Adrenal gland (tissue), 12 donors: ENCODE results near the gene MFSD2A. TPM values are rescaled to one million over a fixed set of nuclear protein-coding genes. Genes with fewer than 3 reads are reported as not detected.

Source experiments
- DNase-seq, 7 donors: peaks; one replicate each; pipeline ENCODE4 v3.0.0-alpha.2; 2019 to 2020
- H3K27ac ChIP-seq, 5 donors: fragments of 200-600 bp; sonication (generic) in 4 of 5; 1 replicate in 3 of 5; 2 replicates in 2 of 5; pipeline versions ENCODE4 v1.5.1 to v1.8.0; 2016 to 2020; ENCODE audit warnings: mild to moderate bottlenecking in 1 of 5
- H3K27me3 ChIP-seq: fragments of 200-600 bp; 2 replicates; pipeline ENCODE4 v1.8.0; 2021
- H3K36me3 ChIP-seq, 2 donors: fragments of 200-600 bp; replicated peaks in 1 of 2; 1 replicate in 1 of 2; 2 replicates in 1 of 2; pipeline versions ENCODE4 v1.5.1 to v1.8.0; 2018 to 2022
- H3K4me1 ChIP-seq, 2 donors: fragments of 200-600 bp; replicated peaks in 1 of 2; 1 replicate in 1 of 2; 2 replicates in 1 of 2; pipeline versions ENCODE4 v1.5.1 to v1.8.0; 2018 to 2021
- H3K4me3 ChIP-seq, 4 donors: fragments of 200-600 bp; sonication (generic) in 3 of 4; one replicate each; pipeline ENCODE4 v1.5.1; 2016 to 2018
- H3K9me3 ChIP-seq, 3 donors: fragments of 200-600 bp; sonication (generic) in 1 of 3; replicated peaks in 1 of 3; 1 replicate in 2 of 3; 2 replicates in 1 of 3; pipeline versions ENCODE4 v1.5.1 to v1.8.0; 2016 to 2021
- CTCF ChIP-seq, 6 experiments: fragments of 450-650 bp in 4 of 6; fragments of 200-600 bp in 2 of 6; sonication (generic) in 1 of 6; IDR thresholded peaks; 1 replicate in 5 of 6; 2 replicates in 1 of 6; pipeline versions ENCODE4 v1.5.1 to v1.8.0; 2016 to 2021; ENCODE audit warnings: antibody characterized with exemption in 6 of 6, mild to moderate bottlenecking in 2 of 6, moderate library complexity in 1 of 6
- POLR2A ChIP-seq, 2 donors: fragments of 450-650 bp; IDR thresholded peaks; one replicate each; pipeline ENCODE4 v1.6.1; 2017; ENCODE audit warnings: antibody characterized with exemption in 2 of 2, mild to moderate bottlenecking in 2 of 2, moderate library complexity in 1 of 2
- WGBS, 4 donors: extraction: QIAGEN DNeasy Blood & Tissue Kit in 2 of 4; methylation state at CpG; one replicate each; pipeline versions ENCODE4 v1.1.5 to v1.1.7; 2013 to 2017; 5-methylcytosine and 5-hydroxymethylcytosine counted together
- intact Hi-C, 2 donors: fragments of 100-400 bp; cut with DNase I; formaldehyde crosslinking; loops; one replicate each; pipeline versions ENCODE4 v1.14.1 to v1.15.0; 2022 to 2023
- polyA plus RNA-seq, 3 donors: library from polyadenylated mRNA; stranded (reverse); fragments of 200-250 nt in 2 of 3; fragments of 350-450 nt in 1 of 3; fragmentation: Illumina TruSeq in 1 of 3; extraction: RNeasy Lipid Tissue Mini Kit (QIAGEN cat#74804) in 1 of 3; gene quantifications; one replicate each; pipeline ENCODE4 v1.2.3, GENCODE V29; 2013 to 2014
- total RNA-seq, 9 donors: library from RNA; depleted of rRNA in 4 of 9; stranded (reverse); fragments of >200 nt in 4 of 9; fragments of 120-200 nt in 1 of 9; fragmentation: NEBNext Ultra II Directional in 1 of 9; extraction: Animal tissue kit (Norgen Biotek cat#: 25700) in 1 of 9; gene quantifications; one replicate each; pipeline versions ENCODE4 v1.1.0 to v1.2.4, GENCODE V29; 2013 to 2023
- donor health status: healthy with polysubstance abuse.
- donor health status: Bipolar disorder and iron deficiency.
- donor health status: DM: yes; HTN: yes; CAD: no.
- donor health status: DM: no; HTN: no; CAD: no.
- donor health status: DM: no; HTN: no; CAD: no.
- donor health status: DM: yes; HTN: yes; CAD: no.

The MFSD2A gene
- total and polyA plus RNA-seq, 12 donors: 0.17 to 3.2 (median 1.3) TPM

- intact Hi-C loops: no loop called here
- 61 to 80% (median 71%) methylated on average over 3 of the region's 3 CpGs for WGBS, 4 donors
These were observed 27.4 kb upstream of the MFSD2A start for GRCh38 chr1:39927538-39927937.

GRCh38 chr1:39928809-39929587, 25.9 kb upstream of the MFSD2A start:
- DNase-seq: no peak
- 67 to 75% (median 71%) methylated on average over 5 to 7 of the region's 7 CpGs for WGBS, 4 donors

More at GRCh38 chr1:39927538-39927937, 27.4 kb upstream of the MFSD2A start:
- DNase-seq: peak in 1 of 7 donors; percentile 20
- H3K27ac ChIP-seq: no peak overlapping the region
- H3K27me3 ChIP-seq: no peaks in the 10 kb centered on the region
- TF ChIP-seq POLR2A (IDR thresholded peaks at IDR 0.05): no peak
- no peak for TF ChIP-seq CTCF (IDR thresholded peaks at IDR 0.05)
- H3K4me3 ChIP-seq: no peak overlapping the region
- H3K4me1 ChIP-seq: no peaks in the 10 kb centered on the region
- H3K36me3 ChIP-seq: no peaks in the 10 kb centered on the region
- H3K9me3 ChIP-seq: no peaks in the 10 kb centered on the region

GRCh38 chr1:39933956-39934941, 20.7 kb upstream of the MFSD2A start:
- H3K27me3 ChIP-seq: no peaks in the 10 kb centered on the region
- H3K4me3 ChIP-seq: no peak overlapping the region
- intact Hi-C loops: no loop called here
- no peaks in the 10 kb centered on the region for H3K9me3 ChIP-seq
- no peaks in the 10 kb centered on the region for H3K36me3 ChIP-seq
- H3K4me1 ChIP-seq: no peaks in the 10 kb centered on the region
- peak; percentile 51 to 88 (median 75) for DNase-seq
- H3K27ac ChIP-seq: peak overlapping the region in 4 of 5 donors; percentile 33 to 69 (median 47)
- no peak for TF ChIP-seq CTCF (IDR thresholded peaks at IDR 0.05)
- TF ChIP-seq POLR2A (IDR thresholded peaks at IDR 0.05): no peak
- WGBS, 4 donors: 37 to 51% (median 45%) methylated on average over 11 to 12 of the region's 12 CpGs

More at GRCh38 chr1:39928809-39929587, 25.9 kb upstream of the MFSD2A start:
- Histone ChIP-seq H3K36me3 (no peaks in the 10 kb centered on the region), H3K27ac (no peak overlapping the region), H3K9me3 (no peaks in the 10 kb centered on the region), H3K4me1 (no peaks in the 10 kb centered on the region), H3K4me3 (no peak overlapping the region), H3K27me3 (no peaks in the 10 kb centered on the region)
- no peak for TF ChIP-seq POLR2A (IDR thresholded peaks at IDR 0.05)
- TF ChIP-seq CTCF (IDR thresholded peaks at IDR 0.05): no peak
- intact Hi-C loops: no loop called here
